Aorta (tissue), 5 donors: ENCODE measurements around the gene BSG. TPM values are rescaled to one million over a fixed set of nuclear protein-coding genes. Genes with fewer than 3 reads are reported as not detected.

Experiments
- ATAC-seq: fragments of 200-7000 bp; cut with Tn5 transposase; one replicate; pipeline ENCODE4 v1.9.1; 2022; ENCODE audit warnings: moderate library complexity; ENCODE audit not compliant: low FRiP score
- DNase-seq, 2 donors: peaks; one replicate each; pipeline ENCODE4 v3.0.0-alpha.2; 2020
- H3K27ac ChIP-seq, 2 donors: one replicate each; pipeline ENCODE4 v1.5.1; 2013; ENCODE audit warnings: low read length in 2 of 2, mild to moderate bottlenecking in 2 of 2, moderate library complexity in 2 of 2, control low read depth in 1 of 2, inconsistent platforms in 1 of 2, low read depth in 1 of 2
- H3K27me3 ChIP-seq, 2 donors: one replicate each; pipeline ENCODE4 v1.6.1; 2013; ENCODE audit warnings: control low read depth in 1 of 2, low read length in 1 of 2, mild to moderate bottlenecking in 1 of 2, moderate library complexity in 1 of 2; ENCODE audit not compliant: insufficient read depth in 2 of 2, control insufficient read depth in 1 of 2
- H3K36me3 ChIP-seq, 2 donors: one replicate each; pipeline ENCODE4 v1.6.1; 2013; ENCODE audit warnings: control low read depth in 1 of 2, low read length in 1 of 2, mild to moderate bottlenecking in 1 of 2; ENCODE audit not compliant: insufficient read depth in 2 of 2, control insufficient read depth in 1 of 2
- H3K4me1 ChIP-seq, 2 donors: one replicate each; pipeline ENCODE4 v1.6.1; 2013; ENCODE audit warnings: low read length in 2 of 2, control low read depth in 1 of 2, mild to moderate bottlenecking in 1 of 2, moderate library complexity in 1 of 2; ENCODE audit not compliant: insufficient read depth in 2 of 2, control insufficient read depth in 1 of 2
- H3K4me3 ChIP-seq, 2 donors: one replicate each; pipeline ENCODE4 v1.5.1; 2013; ENCODE audit warnings: low read length in 2 of 2, control low read depth in 1 of 2, mild to moderate bottlenecking in 1 of 2
- H3K9me3 ChIP-seq: one replicate; pipeline ENCODE4 v1.6.1; 2013; ENCODE audit warnings: mild to moderate bottlenecking, low read length; ENCODE audit not compliant: control insufficient read depth
- WGBS, 2 donors: extraction: QIAGEN DNeasy Blood & Tissue Kit; methylation state at CpG; one replicate each; pipeline ENCODE4 v1.1.7; 2013; 5-methylcytosine and 5-hydroxymethylcytosine counted together
- intact Hi-C, 2 donors: fragments of 100-400 bp; cut with DNase I; formaldehyde crosslinking; loops; one replicate each; pipeline versions ENCODE4 v1.14.2 to v1.15.0; 2022
- polyA plus RNA-seq, 2 donors: library from polyadenylated mRNA; stranded (reverse); fragments of 200-250 nt; gene quantifications; one replicate each; pipeline ENCODE4 v1.2.3, GENCODE V29; 2013
- total RNA-seq, 2 donors: library from RNA; stranded (reverse); fragmentation: NEBNext Ultra II Directional; extraction: Animal tissue kit (Norgen Biotek cat#: 25700); gene quantifications; one replicate each; pipeline ENCODE4 v1.2.1, GENCODE V29; 2021
- donor health status: healthy with polysubstance abuse.
- donor health status: Bipolar disorder and iron deficiency.
- donor health status: DM: no; HTN: no; CAD: no.
- donor health status: DM: no; HTN: no; CAD: no.
- donor health status: DM: yes; HTN: yes; CAD: no.

BSG gene
- total and polyA plus RNA-seq, 4 donors, result 239 to 436 (median 272) TPM

DNA sequence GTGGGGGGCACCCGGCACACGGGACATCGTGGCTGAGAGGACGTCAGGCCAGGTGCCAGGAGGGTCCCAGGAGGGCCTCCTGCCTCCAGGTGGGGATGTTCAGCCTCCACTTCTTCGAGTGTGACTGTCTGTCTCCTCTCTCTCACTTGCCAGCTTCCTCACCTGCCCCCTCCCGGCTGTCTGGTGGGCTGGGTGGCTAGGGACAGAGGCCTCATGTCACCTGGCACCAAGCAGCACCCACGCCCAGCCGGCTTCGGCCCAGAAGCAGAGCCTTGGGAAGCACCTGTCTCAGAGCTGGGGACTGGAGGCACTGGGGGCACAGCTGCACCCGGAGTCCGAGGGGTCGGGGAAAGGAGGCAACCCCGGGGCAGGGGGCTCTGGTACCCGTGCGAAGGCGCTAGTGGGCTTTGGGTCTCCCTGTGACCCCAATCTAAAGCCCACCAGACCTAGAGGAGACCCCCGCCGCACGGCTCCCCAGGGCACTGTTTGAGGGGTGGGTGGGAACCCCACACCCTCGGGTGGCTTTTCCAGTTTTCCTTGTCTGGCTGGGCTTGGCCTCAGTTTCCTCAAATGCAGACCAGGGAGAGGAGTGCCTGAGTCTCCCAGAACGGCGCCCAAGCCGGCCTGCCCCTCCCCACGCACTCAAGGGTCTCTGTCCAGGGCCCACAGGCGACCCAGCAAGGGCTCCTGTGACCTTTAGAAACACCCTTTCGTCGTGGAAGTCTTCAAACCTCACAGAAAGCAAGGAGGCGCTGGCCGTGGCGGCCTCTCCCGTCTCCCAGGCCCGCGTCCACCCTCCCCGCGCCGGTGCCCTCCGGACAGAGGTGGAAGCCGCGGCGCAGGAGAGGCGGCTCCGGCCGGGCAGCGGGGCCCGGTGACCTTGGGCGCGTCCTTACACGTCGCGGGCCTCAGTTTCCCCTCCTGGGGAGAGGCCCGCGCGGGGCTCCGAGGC, 16.6 kb downstream of the BSG start:
- DNase-seq (no peak), ATAC-seq (no peak)
- no peak overlapping the region for H3K27ac ChIP-seq
- intact Hi-C loops, result no loop called here
- no peaks in the 10 kb centered on the region for H3K9me3 ChIP-seq
- no peaks in the 10 kb centered on the region for H3K4me1 ChIP-seq
- no peaks in the 10 kb centered on the region for H3K27me3 ChIP-seq
- no peaks in the 10 kb centered on the region for H3K36me3 ChIP-seq
- 14 to 19% methylated on average over 48 to 54 of the region's 54 CpGs for WGBS, 2 donors
- H3K4me3 ChIP-seq, result no peak overlapping the region

DNA sequence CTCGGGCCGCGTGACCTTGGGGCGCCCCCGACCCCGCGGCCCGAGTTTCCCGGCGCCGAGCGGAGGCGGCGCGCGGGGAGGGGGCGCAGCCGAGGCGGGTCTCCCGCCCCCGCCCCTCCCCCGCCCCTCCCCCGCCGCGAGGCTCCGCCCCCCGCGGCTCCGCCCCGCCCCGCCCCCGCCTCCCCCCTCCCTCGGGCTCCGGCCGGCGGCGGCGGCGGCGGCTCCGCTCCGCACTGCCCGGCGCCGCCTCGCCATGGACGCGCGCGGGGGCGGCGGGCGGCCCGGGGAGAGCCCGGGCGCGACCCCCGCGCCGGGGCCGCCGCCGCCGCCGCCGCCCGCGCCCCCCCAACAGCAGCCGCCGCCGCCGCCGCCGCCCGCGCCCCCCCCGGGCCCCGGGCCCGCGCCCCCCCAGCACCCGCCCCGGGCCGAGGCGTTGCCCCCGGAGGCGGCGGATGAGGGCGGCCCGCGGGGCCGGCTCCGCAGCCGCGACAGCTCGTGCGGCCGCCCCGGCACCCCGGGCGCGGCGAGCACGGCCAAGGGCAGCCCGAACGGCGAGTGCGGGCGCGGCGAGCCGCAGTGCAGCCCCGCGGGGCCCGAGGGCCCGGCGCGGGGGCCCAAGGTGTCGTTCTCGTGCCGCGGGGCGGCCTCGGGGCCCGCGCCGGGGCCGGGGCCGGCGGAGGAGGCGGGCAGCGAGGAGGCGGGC, 17.4 kb downstream of the BSG start, which contains the start of gene HCN2:
Gene HCN2, plus strand, starts transcription at position 189 of the 703 bp plus-strand sequence. Its CDS starts 65 bp downstream, at position 254.
- H3K27ac ChIP-seq, result no peak within 1 kb of the TSS
- intact Hi-C loops, result no loop called here
- ATAC-seq (no peak), DNase-seq (no peak)
- WGBS, 2 donors, result 1% methylated on average over 19 to 124 of the region's 132 CpGs
- H3K4me3 ChIP-seq, result no peak within 1 kb of the TSS
- H3K36me3 ChIP-seq, result no peaks in the 10 kb centered on the region
- no peaks in the 10 kb centered on the region for H3K4me1 ChIP-seq
- no peaks in the 10 kb centered on the region for H3K9me3 ChIP-seq
- H3K27me3 ChIP-seq, result no peaks in the 10 kb centered on the region

DNA sequence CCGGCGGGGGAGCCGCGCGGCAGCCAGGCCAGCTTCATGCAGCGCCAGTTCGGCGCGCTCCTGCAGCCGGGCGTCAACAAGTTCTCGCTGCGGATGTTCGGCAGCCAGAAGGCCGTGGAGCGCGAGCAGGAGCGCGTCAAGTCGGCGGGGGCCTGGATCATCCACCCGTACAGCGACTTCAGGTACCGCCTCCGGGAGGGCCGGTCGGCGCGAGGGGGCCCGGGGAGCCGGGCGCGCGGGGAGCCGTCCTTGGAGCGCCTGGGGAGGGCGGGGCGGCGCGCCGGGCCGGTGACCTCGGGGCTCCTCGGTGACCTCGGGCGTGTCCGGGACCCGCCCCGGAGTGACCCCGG, 18.0 kb downstream of the BSG start:
- Histone ChIP-seq H3K4me3 (no peak overlapping the region), H3K27me3 (no peaks in the 10 kb centered on the region), H3K36me3 (no peaks in the 10 kb centered on the region), H3K27ac (no peak overlapping the region), H3K4me1 (no peaks in the 10 kb centered on the region), H3K9me3 (no peaks in the 10 kb centered on the region)
- intact Hi-C loops, result no loop called here
- ATAC-seq, result no peak
- no peak for DNase-seq
- WGBS, 2 donors, result 1 to 2% methylated on average over 21 to 50 of the region's 50 CpGs

DNA sequence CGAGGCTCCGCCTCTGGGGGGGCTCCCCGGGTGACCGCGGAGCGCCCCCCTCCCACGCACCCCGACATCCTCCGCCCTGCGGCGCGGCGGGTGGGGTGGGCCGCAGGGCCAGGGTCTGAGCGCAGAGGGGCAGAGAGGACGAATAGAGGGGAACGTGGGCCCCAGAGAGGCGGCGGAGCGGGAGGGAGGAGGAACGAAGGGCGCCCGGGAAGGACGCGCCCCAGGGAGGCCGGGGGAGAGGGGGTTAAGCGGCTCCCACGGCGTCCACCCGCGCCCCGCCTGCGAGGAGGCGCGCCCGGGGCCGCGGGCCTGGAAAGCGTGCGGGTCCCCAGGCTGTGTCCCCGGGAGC, 18.3 kb downstream of the BSG start:
- DNase-seq (no peak), ATAC-seq (no peak)
- 7 to 9% methylated on average over 30 to 41 of the region's 41 CpGs for WGBS, 2 donors
- Histone ChIP-seq H3K4me1 (no peaks in the 10 kb centered on the region), H3K27me3 (no peaks in the 10 kb centered on the region), H3K36me3 (no peaks in the 10 kb centered on the region), H3K27ac (no peak overlapping the region), H3K4me3 (no peak overlapping the region), H3K9me3 (no peaks in the 10 kb centered on the region)
- intact Hi-C loops, result no loop called here

DNA sequence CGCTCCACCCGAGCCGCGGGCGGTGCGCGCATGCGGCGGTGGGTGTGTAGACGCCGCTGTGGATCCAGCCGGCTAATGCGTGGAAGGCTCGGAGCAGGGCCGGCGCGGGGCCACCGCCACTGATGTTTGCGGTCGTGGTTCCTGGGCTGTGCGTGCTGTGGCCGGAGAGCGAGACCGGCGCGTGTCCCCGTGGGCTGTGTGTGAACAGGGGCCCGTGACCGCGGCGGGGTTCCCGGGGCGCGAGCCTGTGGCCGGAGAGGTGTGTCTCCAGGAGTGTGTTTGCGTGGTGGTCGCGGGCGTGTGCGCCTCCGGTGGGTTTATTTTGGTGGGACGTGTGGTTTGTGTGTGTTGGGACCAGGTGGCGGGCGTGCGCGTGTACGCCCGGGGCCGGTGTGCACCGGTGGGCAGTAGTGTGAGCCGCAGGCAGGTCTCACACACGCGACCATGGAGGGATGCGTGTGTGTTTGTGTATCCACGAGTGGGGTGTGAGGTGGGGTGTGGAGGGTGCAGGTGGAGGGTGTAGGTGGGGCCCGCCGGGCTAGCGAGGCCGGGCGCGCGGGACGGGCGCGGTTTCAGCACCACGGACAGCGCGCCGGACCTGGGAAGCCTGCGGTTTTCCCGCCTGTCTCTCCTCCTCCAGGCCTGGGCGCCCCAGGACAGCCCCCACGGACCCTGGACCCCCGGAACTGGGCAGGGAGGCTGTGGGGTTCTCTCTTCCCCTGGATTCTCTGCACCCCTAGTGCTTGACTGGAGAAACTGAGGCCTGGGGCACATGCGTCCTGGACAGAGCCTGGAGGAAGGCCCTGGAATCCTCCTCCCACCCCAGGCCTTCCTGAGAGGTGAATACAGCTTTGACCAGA, 18.9 kb downstream of the BSG start:
- H3K27ac ChIP-seq, result no peak overlapping the region
- H3K27me3 ChIP-seq, result no peaks in the 10 kb centered on the region
- no peak overlapping the region for H3K4me3 ChIP-seq

DNA sequence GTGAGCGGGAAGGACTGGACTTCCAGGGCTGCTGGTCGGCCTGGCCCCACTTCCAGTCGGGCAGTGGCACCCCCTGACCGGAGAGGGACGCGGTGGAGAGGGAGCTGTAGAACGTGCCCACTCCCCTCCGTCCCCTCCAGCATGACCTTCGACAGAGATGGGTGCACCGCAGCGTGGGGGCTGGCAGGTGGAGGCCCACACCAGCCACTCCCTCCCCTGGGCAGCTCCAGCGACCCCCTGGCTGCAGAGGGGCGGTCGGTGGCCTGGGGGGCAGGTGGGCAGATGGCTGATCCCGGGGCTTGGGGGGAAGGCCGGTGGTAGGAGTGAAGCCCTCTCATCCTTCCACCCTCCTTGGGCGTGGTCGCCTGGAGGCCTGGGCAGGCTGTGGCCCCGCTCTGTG, 19.7 kb downstream of the BSG start:
- whole genome bisulfite sequencing, 2 donors, result 80 to 83% methylated on average over 16 to 19 of the region's 19 CpGs
- Histone ChIP-seq H3K4me1 (no peaks in the 10 kb centered on the region), H3K27me3 (no peaks in the 10 kb centered on the region), H3K4me3 (no peak overlapping the region), H3K36me3 (no peaks in the 10 kb centered on the region), H3K27ac (no peak overlapping the region), H3K9me3 (no peaks in the 10 kb centered on the region)
- no peak for DNase-seq
- intact Hi-C loops, result no loop called here
- no peak for ATAC-seq

More for the DNA sequence above, 18.9 kb downstream of the BSG start:
- peak; percentile 65 for ATAC-seq
- intact Hi-C loops, result no loop called here
- H3K9me3 ChIP-seq, result no peaks in the 10 kb centered on the region
- no peaks in the 10 kb centered on the region for H3K36me3 ChIP-seq
- no peak for DNase-seq
- 19 to 33% methylated on average over 49 to 75 of the region's 75 CpGs for WGBS, 2 donors
- H3K4me1 ChIP-seq, result no peaks in the 10 kb centered on the region

DNA sequence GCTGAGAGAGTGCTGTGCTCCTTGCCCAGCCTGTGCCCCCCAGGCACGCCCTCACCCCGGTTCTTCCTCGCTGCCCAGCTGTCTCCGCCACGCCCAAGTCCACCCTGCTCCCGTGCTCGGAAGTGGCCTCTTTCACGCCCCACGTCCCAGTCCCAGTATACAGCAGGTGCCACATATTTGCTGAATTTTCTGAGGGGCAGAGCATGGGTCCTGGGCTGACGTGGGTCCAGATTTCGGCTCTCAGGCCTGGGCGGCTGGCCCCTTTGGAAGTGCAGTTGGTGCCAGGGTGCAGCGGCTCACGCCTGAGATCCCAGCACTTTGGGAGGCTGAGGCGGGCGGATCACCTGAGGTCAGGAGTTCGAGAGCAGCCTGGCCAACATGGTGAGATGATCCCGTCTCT, 20.7 kb downstream of the BSG start:
- H3K4me3 ChIP-seq, result no peak overlapping the region
- H3K27me3 ChIP-seq, result no peaks in the 10 kb centered on the region
- DNase-seq (no peak), ATAC-seq (no peak)
- H3K4me1 ChIP-seq, result no peaks in the 10 kb centered on the region
- intact Hi-C loops, result no loop called here
- H3K36me3 ChIP-seq, result no peaks in the 10 kb centered on the region
- H3K27ac ChIP-seq, result no peak overlapping the region
- H3K9me3 ChIP-seq, result no peaks in the 10 kb centered on the region
- WGBS, 2 donors, result 77 to 85% methylated on average over 15 to 18 of the region's 18 CpGs

DNA sequence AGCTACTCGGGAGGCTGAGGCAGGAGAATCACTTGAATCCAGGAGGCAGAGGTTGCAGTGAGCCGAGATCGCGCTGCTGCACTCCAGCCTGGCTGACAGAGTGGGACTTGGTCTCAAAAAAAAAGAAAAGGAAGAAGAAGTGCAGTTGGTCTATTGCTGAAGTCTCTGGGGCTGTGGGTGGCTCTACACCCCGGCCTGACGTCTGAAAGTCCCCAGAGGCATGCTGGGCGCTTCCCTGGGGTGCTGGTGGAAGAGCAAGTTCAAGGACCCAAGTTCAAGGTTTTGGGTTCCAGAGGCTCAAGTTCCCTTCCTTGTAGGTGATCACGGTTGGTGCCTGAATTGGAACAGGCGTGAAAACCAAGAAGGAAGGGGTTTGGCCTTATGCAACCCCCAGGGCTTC, 21.1 kb downstream of the BSG start:
- Histone ChIP-seq H3K9me3 (no peaks in the 10 kb centered on the region), H3K27me3 (no peaks in the 10 kb centered on the region), H3K27ac (no peak overlapping the region), H3K36me3 (no peaks in the 10 kb centered on the region), H3K4me3 (no peak overlapping the region), H3K4me1 (no peaks in the 10 kb centered on the region)
- WGBS, 2 donors, result 59 to 61% methylated on average over 9 of the region's 9 CpGs
- DNase-seq, result no peak
- ATAC-seq, result no peak
- intact Hi-C loops, result no loop called here
